ENCODE data around the gene KBTBD13.

The KBTBD13 gene

GRCh38 chr15:65077981-65078352, 1.4 kb downstream of the KBTBD13 start:
- no peak overlapping the region for H3K27ac ChIP-seq
- TF ChIP-seq ZFX (IDR thresholded peaks at IDR 0.05; ENCODE audit: borderline replicate concordance) (no peak), CTCF (IDR thresholded peaks at IDR 0.05) (peak; percentile 76)

- no peak overlapping the region for H3K27ac ChIP-seq
- TF ChIP-seq CTCF (IDR thresholded peaks at IDR 0.05) (no peak), ZFX (IDR thresholded peaks at IDR 0.05; ENCODE audit: borderline replicate concordance) (no peak)
Measured at GRCh38 chr15:65079580-65079979, 3.0 kb downstream of the KBTBD13 start.

GRCh38 chr15:65081270-65081669, 4.7 kb downstream of the KBTBD13 start:
- TF ChIP-seq CTCF (IDR thresholded peaks at IDR 0.05), result no peak
- no peak for TF ChIP-seq ZFX (IDR thresholded peaks at IDR 0.05; ENCODE audit: borderline replicate concordance)
- no peak overlapping the region for H3K27ac ChIP-seq

GRCh38 chr15:65081758-65082157, 5.2 kb downstream of the KBTBD13 start:
- no peak for TF ChIP-seq CTCF (IDR thresholded peaks at IDR 0.05)
- TF ChIP-seq ZFX (IDR thresholded peaks at IDR 0.05; ENCODE audit: borderline replicate concordance), result no peak
- no peak overlapping the region for H3K27ac ChIP-seq

GRCh38 chr15:65082303-65082953, 5.9 kb downstream of the KBTBD13 start:
- TF ChIP-seq CTCF (IDR thresholded peaks at IDR 0.05), result no peak
- TF ChIP-seq ZFX (IDR thresholded peaks at IDR 0.05; ENCODE audit: borderline replicate concordance), result no peak
- H3K27ac ChIP-seq, result no peak overlapping the region

GRCh38 chr15:65083262-65083701, 6.7 kb downstream of the KBTBD13 start:
- TF ChIP-seq CTCF (IDR thresholded peaks at IDR 0.05) (no peak), ZFX (IDR thresholded peaks at IDR 0.05; ENCODE audit: borderline replicate concordance) (no peak)
- H3K27ac ChIP-seq, result no peak overlapping the region

- TF ChIP-seq CTCF (IDR thresholded peaks at IDR 0.05) (no peak), ZFX (IDR thresholded peaks at IDR 0.05; ENCODE audit: borderline replicate concordance) (no peak)
- no peak overlapping the region for H3K27ac ChIP-seq
Measured at GRCh38 chr15:65084500-65085206, 8.1 kb downstream of the KBTBD13 start.

Data from 22Rv1 (cell line).